ENCODE results near the gene SERPINE2.

- TF ChIP-seq CTCF (IDR thresholded peaks at IDR 0.05) (no peak), POLR2A (IDR thresholded peaks at IDR 0.05) (no peak)
Observed at GRCh38 chr2:223996391-223996790, 42.7 kb downstream of the SERPINE2 start.

Measured in ovary (tissue), 3 donors.